Osteoblast (primary cell): ENCODE data around the gene TMEM185B. TPM values are rescaled to one million over a fixed set of nuclear protein-coding genes. Genes with fewer than 3 reads are reported as not detected.

Experiments
- DNase-seq: peaks from one replicate; pipeline ENCODE4 v3.0.0; 2011; ENCODE audit warnings: low spot score, mixed read lengths; ENCODE audit not compliant: insufficient read length; ENCODE audit errors: missing footprints
- H2AFZ ChIP-seq: 2 replicates; pipeline ENCODE4 v1.6.0; 2011; ENCODE audit warnings: mild to moderate bottlenecking, low read length
- H3K27ac ChIP-seq: 2 replicates; pipeline ENCODE4 v1.5.1; 2011; ENCODE audit warnings: mild to moderate bottlenecking, low read depth, low read length, moderate library complexity
- H3K27me3 ChIP-seq: 2 replicates; pipeline ENCODE4 v1.6.0; 2012; ENCODE audit warnings: mild to moderate bottlenecking, control low read depth, inconsistent platforms, low read length, moderate library complexity; ENCODE audit not compliant: insufficient read depth
- H3K36me3 ChIP-seq: 2 replicates; pipeline ENCODE4 v1.5.1; 2011; ENCODE audit warnings: mild to moderate bottlenecking, low read length, control low read depth, moderate library complexity; ENCODE audit not compliant: insufficient read depth
- H3K4me1 ChIP-seq: 2 replicates; pipeline ENCODE4 v1.5.1; 2011; ENCODE audit warnings: mild to moderate bottlenecking, low read length, control low read depth, moderate library complexity; ENCODE audit not compliant: insufficient read depth
- H3K4me2 ChIP-seq: 2 replicates; pipeline ENCODE4 v1.6.0; 2011; ENCODE audit warnings: mild to moderate bottlenecking, low read length; ENCODE audit not compliant: insufficient read depth
- H3K4me3 ChIP-seq: fragments of 200-600 bp; sonication (generic); 3 replicates; pipeline ENCODE4 v1.5.1; 2012; ENCODE audit warnings: mild to moderate bottlenecking, low read length, inconsistent platforms; ENCODE audit not compliant: insufficient read depth
- H3K79me2 ChIP-seq: 2 replicates; pipeline ENCODE4 v1.6.0; 2012; ENCODE audit warnings: mild to moderate bottlenecking, low read length, control low read depth, inconsistent platforms; ENCODE audit not compliant: insufficient read depth
- H3K9me3 ChIP-seq: 2 replicates; pipeline ENCODE4 v1.5.1; 2011; ENCODE audit warnings: low read depth, low read length, control low read depth
- H4K20me1 ChIP-seq: 2 replicates; pipeline ENCODE4 v1.6.0; 2012; ENCODE audit warnings: mild to moderate bottlenecking, low read length, control low read depth; ENCODE audit not compliant: insufficient read depth
- CTCF ChIP-seq: IDR thresholded peaks from 2 replicates; pipeline ENCODE4 v1.5.1; 2011; ENCODE audit warnings: mild to moderate bottlenecking, low read depth, low read length, moderate library complexity; ENCODE audit errors: extremely low read depth
- total RNA-seq: library from RNA; depleted of rRNA; stranded (reverse); fragments of >200 nt; gene quantifications from 2 replicates; pipeline ENCODE4 v1.2.3, GENCODE V29; 2012

TMEM185B gene
- total RNA-seq, 1 donor = 46.7 TPM

GRCh38 chr2:120239488-120240287, 16.5 kb upstream of the TMEM185B start:
- Histone ChIP-seq H2AFZ (peak overlapping the region; percentile 80), H3K36me3 (no peaks in the 10 kb centered on the region), H3K27ac (peak overlapping the region; percentile 78), H3K79me2 (no peaks in the 10 kb centered on the region), H3K4me2 (peak overlapping the region; percentile 72), H3K9me3 (no peaks in the 10 kb centered on the region), H4K20me1 (no peaks in the 10 kb centered on the region), H3K4me1 (peaks cover 34% of the 10 kb centered on the region), H3K27me3 (no peaks in the 10 kb centered on the region), H3K4me3 (peak overlapping the region; percentile 46)
- peak; percentile 98 for DNase-seq
- TF ChIP-seq CTCF = no peak

GRCh38 chr2:120238728-120239487, 15.7 kb upstream of the TMEM185B start:
- Histone ChIP-seq H3K9me3 (no peaks in the 10 kb centered on the region), H2AFZ (peak overlapping the region; percentile 79), H3K4me1 (peaks cover 34% of the 10 kb centered on the region), H3K79me2 (no peaks in the 10 kb centered on the region), H3K27me3 (no peaks in the 10 kb centered on the region), H3K4me2 (peak overlapping the region; percentile 72), H4K20me1 (no peaks in the 10 kb centered on the region), H3K27ac (peak overlapping the region; percentile 78), H3K36me3 (no peaks in the 10 kb centered on the region), H3K4me3 (peak overlapping the region; percentile 46)
- peak; percentile 98 for DNase-seq
- no peak for TF ChIP-seq CTCF

- peak; percentile 97 for DNase-seq
- Histone ChIP-seq H3K79me2 (no peaks in the 10 kb centered on the region), H3K4me2 (no peak overlapping the region), H3K27me3 (no peaks in the 10 kb centered on the region), H3K27ac (no peak overlapping the region), H2AFZ (no peak overlapping the region), H3K9me3 (no peaks in the 10 kb centered on the region), H3K4me1 (peaks cover 36% of the 10 kb centered on the region), H3K4me3 (no peak overlapping the region), H3K36me3 (no peaks in the 10 kb centered on the region), H4K20me1 (no peaks in the 10 kb centered on the region)
- TF ChIP-seq CTCF = no peak
Observed at GRCh38 chr2:120237491-120237902, 14.3 kb upstream of the TMEM185B start.

GRCh38 chr2:120236791-120237190, 13.6 kb upstream of the TMEM185B start:
- Histone ChIP-seq H3K27me3 (no peaks in the 10 kb centered on the region), H3K9me3 (no peaks in the 10 kb centered on the region), H4K20me1 (no peaks in the 10 kb centered on the region), H3K36me3 (no peaks in the 10 kb centered on the region), H3K4me1 (peaks cover 36% of the 10 kb centered on the region), H2AFZ (no peak overlapping the region), H3K4me3 (no peak overlapping the region), H3K27ac (no peak overlapping the region), H3K79me2 (no peaks in the 10 kb centered on the region), H3K4me2 (no peak overlapping the region)
- no peak for TF ChIP-seq CTCF
- no peak for DNase-seq
